Thoracic aorta (tissue), 2 donors: ENCODE data around the gene NEDD1. TPM values are rescaled to one million over a fixed set of nuclear protein-coding genes. Genes with fewer than 3 reads are reported as not detected.

ENCODE experiments used
- ATAC-seq: fragments of 150-250 bp; one replicate; pipeline ENCODE4 v1.8.0; 2017; ENCODE audit warnings: low read depth; ENCODE audit not compliant: insufficient number of reproducible peaks, low FRiP score
- DNase-seq: peaks from one replicate; pipeline ENCODE4 v3.0.0-alpha.2; 2020; ENCODE audit warnings: low spot score
- H3K27ac ChIP-seq, 2 donors: fragments of 200-600 bp; sonication (generic); 1 replicate in 1 of 2; 2 replicates in 1 of 2; pipeline ENCODE4 v1.5.1; 2016; ENCODE audit warnings: mild to moderate bottlenecking in 2 of 2, moderate library complexity in 2 of 2
- H3K27me3 ChIP-seq: fragments of 200-600 bp; sonication (generic); replicated peaks from 2 replicates; pipeline ENCODE4 v1.6.0; 2016; ENCODE audit warnings: mild to moderate bottlenecking; ENCODE audit not compliant: insufficient read depth
- H3K36me3 ChIP-seq: fragments of 200-600 bp; sonication (generic); one replicate; pipeline ENCODE4 v1.5.1; 2016
- H3K4me1 ChIP-seq, 2 donors: fragments of 200-600 bp; sonication (generic); 1 replicate in 1 of 2; 2 replicates in 1 of 2; pipeline versions ENCODE4 v1.5.1 to v1.6.0; 2016; ENCODE audit warnings: low read depth in 2 of 2, mild to moderate bottlenecking in 1 of 2; ENCODE audit not compliant: control insufficient read depth in 1 of 2
- H3K4me3 ChIP-seq: fragments of 200-600 bp; sonication (generic); 2 replicates; pipeline ENCODE4 v1.5.1; 2016; ENCODE audit warnings: mild to moderate bottlenecking
- H3K9me3 ChIP-seq: fragments of 200-600 bp; sonication (generic); 2 replicates; pipeline ENCODE4 v1.5.1; 2016
- total RNA-seq, 2 donors: library from RNA; depleted of rRNA; stranded (reverse); fragments of >200 nt; gene quantifications; one replicate each; pipeline versions ENCODE4 v1.1.0 to v1.2.3, GENCODE V29; 2016
- TF ChIP-seq, protein P1 (sequence below): fragments of 200-600 bp; sonication (generic); IDR thresholded peaks from one replicate; pipeline ENCODE4 v1.5.1; 2019; ENCODE audit warnings: antibody characterized with exemption

NEDD1 gene
- total RNA-seq, 2 donors from 2014 or later: 11.5 to 35.6 TPM

DNA sequence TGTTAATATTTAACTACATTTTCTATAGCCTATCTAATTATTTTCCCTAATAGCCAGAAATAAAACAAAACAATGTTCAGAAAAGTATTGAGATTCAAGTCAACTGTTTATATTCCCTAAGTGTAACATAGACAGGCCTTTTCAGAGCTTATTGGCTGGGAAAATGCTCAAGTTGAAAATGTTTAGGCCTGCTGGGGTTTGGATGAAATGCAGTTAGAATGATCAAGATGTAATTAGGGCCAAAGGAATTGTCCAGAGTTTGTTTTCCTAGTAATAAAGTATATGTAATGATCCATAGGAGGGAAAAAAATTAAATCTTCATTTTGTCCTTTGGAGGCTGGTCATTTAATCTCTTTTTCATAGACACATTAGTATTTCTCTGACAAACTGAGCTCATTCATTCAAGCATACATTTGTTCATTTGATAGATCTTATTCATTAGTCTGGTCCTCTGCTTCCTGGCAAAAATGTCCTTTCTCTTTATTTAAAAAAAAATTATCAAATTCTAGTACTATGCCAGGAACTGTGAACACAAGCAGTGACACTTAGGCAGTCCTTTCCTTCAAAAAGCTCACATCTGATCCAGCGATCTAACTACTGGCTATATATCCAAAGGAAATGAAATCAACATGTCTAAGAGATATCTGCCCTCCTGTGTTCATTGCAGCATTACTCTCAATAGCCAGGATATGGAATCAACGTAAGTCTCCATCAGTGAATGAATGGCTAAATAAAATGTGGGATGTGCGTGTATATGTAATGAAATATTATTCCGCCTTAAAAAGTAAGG is 40.1 kb upstream of the NEDD1 start:
- DNase-seq (no peak), ATAC-seq (no peak)
- TF ChIP-seq, protein P1, sequence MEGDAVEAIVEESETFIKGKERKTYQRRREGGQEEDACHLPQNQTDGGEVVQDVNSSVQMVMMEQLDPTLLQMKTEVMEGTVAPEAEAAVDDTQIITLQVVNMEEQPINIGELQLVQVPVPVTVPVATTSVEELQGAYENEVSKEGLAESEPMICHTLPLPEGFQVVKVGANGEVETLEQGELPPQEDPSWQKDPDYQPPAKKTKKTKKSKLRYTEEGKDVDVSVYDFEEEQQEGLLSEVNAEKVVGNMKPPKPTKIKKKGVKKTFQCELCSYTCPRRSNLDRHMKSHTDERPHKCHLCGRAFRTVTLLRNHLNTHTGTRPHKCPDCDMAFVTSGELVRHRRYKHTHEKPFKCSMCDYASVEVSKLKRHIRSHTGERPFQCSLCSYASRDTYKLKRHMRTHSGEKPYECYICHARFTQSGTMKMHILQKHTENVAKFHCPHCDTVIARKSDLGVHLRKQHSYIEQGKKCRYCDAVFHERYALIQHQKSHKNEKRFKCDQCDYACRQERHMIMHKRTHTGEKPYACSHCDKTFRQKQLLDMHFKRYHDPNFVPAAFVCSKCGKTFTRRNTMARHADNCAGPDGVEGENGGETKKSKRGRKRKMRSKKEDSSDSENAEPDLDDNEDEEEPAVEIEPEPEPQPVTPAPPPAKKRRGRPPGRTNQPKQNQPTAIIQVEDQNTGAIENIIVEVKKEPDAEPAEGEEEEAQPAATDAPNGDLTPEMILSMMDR: no peak
- Histone ChIP-seq H3K36me3 (no peaks in the 10 kb centered on the region), H3K9me3 (no peaks in the 10 kb centered on the region), H3K4me3 (no peak overlapping the region), H3K27me3 (no peaks in the 10 kb centered on the region), H3K27ac (no peak overlapping the region), H3K4me1 (no peaks in the 10 kb centered on the region)

DNA sequence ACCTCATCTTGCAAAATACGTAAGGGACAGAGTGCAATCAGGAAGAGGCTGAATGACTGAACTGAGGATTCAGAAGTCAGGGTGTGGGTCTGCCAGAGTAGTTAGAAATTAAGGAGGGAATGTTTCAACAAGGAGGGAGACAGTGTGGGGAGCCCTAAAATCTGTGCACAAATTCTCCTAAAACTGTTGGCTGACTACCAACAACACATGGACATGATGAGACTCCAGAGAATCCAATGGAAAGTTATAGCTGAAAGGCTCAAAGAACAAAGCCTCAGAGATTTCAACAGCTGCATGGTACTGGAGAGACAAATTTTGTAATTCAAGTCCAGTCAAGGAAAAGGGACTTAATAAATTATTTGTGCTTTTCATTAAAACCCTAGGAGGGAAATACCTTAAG is 36.1 kb upstream of the NEDD1 start:
- no peak overlapping the region for H3K27ac ChIP-seq
- no peak overlapping the region for H3K4me3 ChIP-seq
- no peak for ATAC-seq
- no peaks in the 10 kb centered on the region for H3K27me3 ChIP-seq
- H3K4me1 ChIP-seq: no peaks in the 10 kb centered on the region
- TF ChIP-seq, protein P1: no peak
- no peaks in the 10 kb centered on the region for H3K9me3 ChIP-seq
- H3K36me3 ChIP-seq: no peaks in the 10 kb centered on the region
- no peak for DNase-seq

DNA sequence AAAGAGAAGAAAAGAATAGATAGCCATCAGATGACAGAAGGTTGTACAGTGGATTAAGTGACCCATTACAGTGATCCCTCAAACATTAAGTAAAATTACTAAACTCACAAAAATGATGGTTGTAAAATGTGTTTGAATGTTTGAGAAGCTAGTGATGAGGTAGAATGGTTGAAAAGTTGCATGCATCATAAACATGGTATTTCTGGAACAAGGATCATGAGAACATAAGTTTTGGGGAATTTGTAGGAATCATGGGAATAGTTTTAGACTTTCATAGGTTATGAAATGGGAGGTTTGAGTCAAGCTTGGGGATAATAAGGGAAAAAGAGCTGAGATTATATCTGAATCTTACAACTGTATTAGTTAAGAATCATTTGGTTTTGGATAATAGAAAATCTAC is 34.1 kb upstream of the NEDD1 start:
- no peaks in the 10 kb centered on the region for H3K9me3 ChIP-seq
- no peaks in the 10 kb centered on the region for H3K27me3 ChIP-seq
- no peak overlapping the region for H3K4me3 ChIP-seq
- DNase-seq: no peak
- TF ChIP-seq, protein P1: no peak
- no peak for ATAC-seq
- no peaks in the 10 kb centered on the region for H3K4me1 ChIP-seq
- H3K27ac ChIP-seq: no peak overlapping the region
- no peaks in the 10 kb centered on the region for H3K36me3 ChIP-seq

DNA sequence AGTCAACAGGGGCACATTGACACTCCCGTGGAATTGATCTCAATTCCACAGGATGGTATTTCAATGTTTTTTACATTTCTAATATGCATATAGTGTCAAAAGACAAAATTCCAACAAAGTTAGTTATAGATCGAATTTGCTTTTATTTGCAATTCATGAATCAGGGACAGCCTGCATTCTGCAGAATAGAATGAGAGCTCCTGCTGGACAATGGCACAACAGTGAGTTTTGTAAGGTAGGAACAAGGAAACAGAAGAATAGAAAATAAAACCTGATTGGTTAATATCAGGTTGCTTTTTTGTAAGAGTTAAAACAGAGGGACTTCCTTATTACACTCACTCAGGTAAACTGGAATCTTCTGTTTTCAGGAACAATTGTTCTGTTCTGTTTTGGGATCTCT is 32.8 kb upstream of the NEDD1 start:
- Histone ChIP-seq H3K27me3 (no peaks in the 10 kb centered on the region), H3K4me1 (no peaks in the 10 kb centered on the region), H3K9me3 (no peaks in the 10 kb centered on the region), H3K4me3 (no peak overlapping the region), H3K27ac (no peak overlapping the region), H3K36me3 (no peaks in the 10 kb centered on the region)
- TF ChIP-seq, protein P1: no peak
- no peak for DNase-seq
- no peak for ATAC-seq

DNA sequence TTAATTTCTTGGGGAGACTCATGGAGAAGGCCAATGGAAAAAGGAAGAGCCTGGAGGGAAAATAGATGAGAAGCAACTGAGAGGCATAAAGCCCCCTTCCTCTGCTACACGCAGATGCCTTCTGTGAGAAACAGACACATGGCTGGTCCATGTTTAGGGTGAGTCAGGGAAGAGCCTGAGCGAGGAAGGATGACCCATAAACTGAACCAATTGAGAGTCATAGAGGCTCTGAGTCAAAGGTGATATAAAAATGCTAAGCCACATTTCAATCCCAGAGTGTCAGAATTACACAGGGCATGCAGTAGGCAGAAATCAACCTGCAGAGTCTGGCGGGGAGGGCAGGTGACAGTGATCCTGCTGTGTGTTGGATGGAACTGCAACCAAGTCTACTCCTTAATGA is 30.1 kb upstream of the NEDD1 start:
- H3K27ac ChIP-seq: no peak overlapping the region
- no peaks in the 10 kb centered on the region for H3K27me3 ChIP-seq
- no peak for DNase-seq
- H3K9me3 ChIP-seq: no peaks in the 10 kb centered on the region
- no peaks in the 10 kb centered on the region for H3K36me3 ChIP-seq
- H3K4me3 ChIP-seq: no peak overlapping the region
- TF ChIP-seq, protein P1: no peak
- no peaks in the 10 kb centered on the region for H3K4me1 ChIP-seq
- no peak for ATAC-seq
